Right hindlimb (tissue), 1 donor: Measurements from ENCODE around the gene ARID1B.

Experiments
- DNase-seq: peaks from one replicate; pipeline ENCODE4 v3.0.0-alpha.2; 2018

Gene ARID1B

DNA sequence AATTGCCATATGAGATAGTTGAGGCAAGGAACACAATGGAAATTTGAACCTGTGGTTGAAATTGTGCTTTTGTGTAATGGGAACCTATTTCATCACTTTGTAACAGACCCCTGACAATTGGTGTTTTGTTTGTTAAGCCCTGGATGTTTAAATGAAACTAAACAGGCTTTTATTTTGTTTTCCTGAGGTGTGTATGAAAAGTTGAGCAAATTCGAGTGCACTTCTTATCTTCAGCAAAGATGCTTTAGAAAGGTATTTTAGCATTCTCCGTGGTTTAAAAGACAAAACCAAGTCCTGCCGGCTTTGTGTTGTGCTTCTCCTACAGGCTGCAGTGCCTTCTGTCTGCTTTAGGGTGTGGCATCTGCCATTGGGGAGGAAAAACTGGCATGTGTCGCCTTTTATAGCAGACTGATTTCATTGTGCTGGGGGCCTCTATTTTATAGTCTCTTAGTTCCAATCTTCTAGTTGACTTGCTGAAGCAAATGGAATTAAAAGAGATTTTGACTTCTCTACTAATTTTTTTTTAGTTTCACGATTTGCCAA, 2.2 kb upstream of the ARID1B start:
- no peak for DNase-seq

GRCh38 chr6:156775717-156776116, 1.5 kb upstream of the ARID1B start:
- DNase-seq: no peak

DNA sequence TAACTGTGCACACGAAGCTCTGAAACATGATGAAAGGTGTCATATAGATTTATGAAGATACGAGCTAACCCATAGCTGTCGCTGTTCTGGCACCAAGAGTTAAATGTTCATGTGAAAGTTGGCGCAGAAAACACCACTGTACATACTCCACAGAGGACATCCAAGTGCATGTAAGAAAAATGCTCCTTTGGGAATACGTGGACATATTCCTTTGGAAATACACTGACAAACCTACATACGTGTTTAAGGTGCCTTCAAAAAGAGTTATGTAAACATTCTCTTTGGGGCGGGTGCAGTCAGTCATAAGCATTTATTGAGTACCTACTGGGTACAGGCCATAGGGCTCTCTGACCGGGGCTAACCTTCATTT, 723 bp upstream of the ARID1B start:
- peak; percentile 35 for DNase-seq

- peak; percentile 72 for DNase-seq
Measured at GRCh38 chr6:156777577-156778453, 637 bp downstream of the ARID1B start.

DNA sequence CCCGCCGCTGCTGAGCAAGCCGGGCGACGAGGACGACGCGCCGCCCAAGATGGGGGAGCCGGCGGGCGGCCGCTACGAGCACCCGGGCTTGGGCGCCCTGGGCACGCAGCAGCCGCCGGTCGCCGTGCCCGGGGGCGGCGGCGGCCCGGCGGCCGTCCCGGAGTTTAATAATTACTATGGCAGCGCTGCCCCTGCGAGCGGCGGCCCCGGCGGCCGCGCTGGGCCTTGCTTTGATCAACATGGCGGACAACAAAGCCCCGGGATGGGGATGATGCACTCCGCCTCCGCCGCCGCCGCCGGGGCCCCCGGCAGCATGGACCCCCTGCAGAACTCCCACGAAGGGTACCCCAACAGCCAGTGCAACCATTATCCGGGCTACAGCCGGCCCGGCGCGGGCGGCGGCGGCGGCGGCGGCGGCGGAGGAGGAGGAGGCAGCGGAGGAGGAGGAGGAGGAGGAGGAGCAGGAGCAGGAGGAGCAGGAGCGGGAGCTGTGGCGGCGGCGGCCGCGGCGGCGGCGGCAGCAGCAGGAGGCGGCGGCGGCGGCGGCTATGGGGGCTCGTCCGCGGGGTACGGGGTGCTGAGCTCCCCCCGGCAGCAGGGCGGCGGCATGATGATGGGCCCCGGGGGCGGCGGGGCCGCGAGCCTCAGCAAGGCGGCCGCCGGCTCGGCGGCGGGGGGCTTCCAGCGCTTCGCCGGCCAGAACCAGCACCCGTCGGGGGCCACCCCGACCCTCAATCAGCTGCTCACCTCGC, 1.5 kb downstream of the ARID1B start:
- peak; percentile 76 for DNase-seq

DNA sequence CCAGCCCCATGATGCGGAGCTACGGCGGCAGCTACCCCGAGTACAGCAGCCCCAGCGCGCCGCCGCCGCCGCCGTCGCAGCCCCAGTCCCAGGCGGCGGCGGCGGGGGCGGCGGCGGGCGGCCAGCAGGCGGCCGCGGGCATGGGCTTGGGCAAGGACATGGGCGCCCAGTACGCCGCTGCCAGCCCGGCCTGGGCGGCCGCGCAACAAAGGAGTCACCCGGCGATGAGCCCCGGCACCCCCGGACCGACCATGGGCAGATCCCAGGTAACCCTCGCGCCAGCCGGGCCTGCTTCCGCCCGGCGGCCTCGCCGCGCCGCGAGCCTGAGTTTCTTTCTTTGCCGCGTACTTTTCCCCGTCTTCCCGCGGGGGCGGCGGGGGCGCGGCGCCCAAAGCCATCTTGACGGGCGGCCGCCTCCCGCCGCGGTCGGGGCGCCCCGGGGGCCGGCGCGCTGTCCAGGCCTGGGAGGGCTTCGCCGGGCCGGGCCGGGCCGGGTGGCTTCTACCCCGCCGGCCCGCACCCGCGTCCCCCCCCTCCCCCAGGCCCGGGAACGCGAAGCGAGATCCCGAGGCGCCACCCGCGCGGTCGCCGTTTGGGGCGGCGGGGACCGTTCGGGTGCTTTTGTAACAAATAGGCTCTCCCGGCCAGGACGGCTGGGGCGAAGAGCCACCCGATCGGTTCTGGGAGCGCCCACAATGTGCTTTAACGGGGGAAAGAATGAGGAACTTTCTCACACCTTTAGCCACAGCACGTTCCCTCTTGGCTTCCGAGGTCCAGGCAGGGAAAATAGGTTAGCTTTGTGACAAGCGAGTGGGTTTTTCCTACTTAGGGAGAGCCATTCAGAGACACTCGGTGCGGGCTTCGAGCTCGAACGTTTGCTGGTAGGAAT, 2.3 kb downstream of the ARID1B start:
- peak; percentile 54 for DNase-seq

GRCh38 chr6:156780102-156780641, 3.0 kb downstream of the ARID1B start:
- DNase-seq: peak; percentile 59

DNA sequence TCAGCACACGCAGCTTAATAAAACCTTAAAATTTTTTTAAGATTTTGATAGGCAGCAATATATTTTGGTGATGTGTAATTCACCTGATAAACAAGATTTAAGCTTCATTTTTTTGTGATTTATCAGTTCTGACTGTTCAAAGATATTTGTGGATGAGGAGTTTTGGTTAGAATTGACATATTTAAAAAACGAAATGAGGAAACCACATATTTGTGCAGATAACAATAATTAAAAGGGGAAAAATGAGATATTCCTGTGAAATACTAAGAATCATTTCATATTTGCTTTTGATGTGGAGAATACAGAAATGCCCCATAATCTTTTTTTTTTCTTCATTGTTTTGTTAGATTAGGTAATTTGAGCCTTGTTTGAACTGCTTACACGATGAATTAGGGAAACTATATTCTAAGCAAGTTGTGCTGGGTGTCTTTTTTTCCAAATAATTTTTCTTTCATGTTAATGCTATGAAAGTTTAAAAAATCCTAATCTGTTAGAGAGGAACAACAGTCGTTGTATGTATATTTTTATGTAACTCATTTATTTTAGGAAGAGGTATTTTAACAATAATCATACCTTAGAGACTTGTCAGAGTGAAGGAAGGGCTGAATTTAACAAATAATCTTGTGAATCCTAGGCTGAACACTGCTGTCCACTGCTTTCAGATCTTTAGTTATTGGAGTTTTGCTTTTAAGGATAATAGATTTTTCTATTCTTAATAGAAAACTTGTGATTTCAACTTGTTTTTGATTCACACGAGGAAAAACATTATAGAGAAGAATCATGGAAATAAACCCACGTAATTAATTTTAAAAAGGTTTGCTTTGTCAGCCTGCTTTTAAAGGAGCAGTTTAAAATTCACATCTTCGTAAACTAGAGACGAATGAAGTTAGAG, 4.0 kb downstream of the ARID1B start:
- no peak for DNase-seq

- DNase-seq: no peak
Measured at GRCh38 chr6:156781861-156782631, 4.9 kb downstream of the ARID1B start.

- no peak for DNase-seq
Measured at GRCh38 chr6:156782691-156783320, 5.6 kb downstream of the ARID1B start.

- no peak for DNase-seq
Measured at GRCh38 chr6:156783958-156784357, 6.8 kb downstream of the ARID1B start.

GRCh38 chr6:156786652-156787051, 9.5 kb downstream of the ARID1B start:
- no peak for DNase-seq

- DNase-seq: no peak
Measured at GRCh38 chr6:156787569-156788492, 10.7 kb downstream of the ARID1B start.

DNA sequence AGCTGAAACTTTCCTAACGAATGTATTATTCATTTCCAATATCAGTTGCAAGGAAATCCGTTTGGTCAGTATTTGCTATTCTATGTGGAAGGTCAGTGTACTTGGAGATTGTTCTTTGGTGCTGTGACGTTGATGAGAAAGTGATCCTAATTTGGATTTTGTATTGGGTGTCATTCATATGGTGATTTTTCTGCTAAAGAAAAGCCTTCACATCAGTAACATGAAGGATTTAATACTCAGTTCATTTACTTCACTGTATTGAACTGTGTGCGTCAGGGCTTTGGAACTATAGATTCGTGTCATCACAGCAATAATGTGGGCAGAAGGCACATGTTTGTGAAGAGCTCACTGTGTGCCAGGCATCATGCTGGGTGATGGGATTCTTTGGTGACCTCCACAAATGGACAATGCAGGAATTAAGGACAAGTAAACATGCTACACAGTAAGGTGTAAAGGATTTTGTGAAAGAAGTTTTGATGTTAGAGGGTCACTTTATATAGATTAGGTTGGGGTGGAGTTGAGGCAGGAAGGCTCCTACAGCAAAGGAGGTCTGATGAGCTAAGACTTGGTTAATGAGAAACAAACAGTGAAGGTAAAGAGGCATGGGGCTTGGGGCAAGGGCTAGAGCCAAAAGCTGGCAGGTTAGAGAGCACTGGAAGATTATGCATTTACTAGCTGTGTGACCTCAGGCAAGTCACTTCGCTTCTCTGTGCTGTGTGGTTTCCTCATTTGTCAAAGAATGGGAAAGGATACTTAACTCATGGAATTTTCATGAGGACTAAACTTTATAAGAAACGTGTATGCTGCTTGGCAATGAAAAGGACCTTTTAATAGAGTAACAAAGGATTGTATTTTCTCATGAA, 12.1 kb downstream of the ARID1B start:
- no peak for DNase-seq

- DNase-seq: no peak
Measured at GRCh38 chr6:156790711-156791319, 13.6 kb downstream of the ARID1B start.

DNA sequence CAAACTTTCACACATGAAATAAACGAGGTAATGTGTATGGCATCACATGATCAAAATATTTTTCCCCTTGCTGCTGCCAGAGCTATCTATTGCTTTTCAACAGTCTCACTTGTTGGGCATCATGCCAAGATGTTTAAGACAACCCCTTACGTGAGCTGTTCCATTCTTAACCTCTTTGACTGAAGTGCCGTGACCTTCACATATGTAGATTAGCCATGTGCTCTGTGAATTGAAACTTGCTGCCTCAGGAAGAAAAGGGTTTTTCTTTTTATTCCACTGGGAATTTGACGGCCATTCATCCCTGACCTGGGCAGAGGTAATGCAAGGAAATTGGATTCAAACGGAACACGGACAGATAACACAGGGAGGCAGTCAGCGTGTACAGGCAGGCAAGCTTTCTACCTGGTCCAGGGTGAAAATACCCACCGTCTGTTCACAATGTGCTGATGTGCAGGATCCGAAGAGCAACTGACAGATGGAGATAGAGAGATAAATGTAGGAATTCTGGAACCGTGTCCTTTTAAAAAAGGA, 14.2 kb downstream of the ARID1B start:
- DNase-seq: no peak

GRCh38 chr6:156793200-156793599, 16.0 kb downstream of the ARID1B start:
- DNase-seq: no peak
